ENCODE data around the gene PDIA6. TPM values are rescaled to one million over a fixed set of nuclear protein-coding genes. Genes with fewer than 3 reads are reported as not detected.

PDIA6 gene, protein sequence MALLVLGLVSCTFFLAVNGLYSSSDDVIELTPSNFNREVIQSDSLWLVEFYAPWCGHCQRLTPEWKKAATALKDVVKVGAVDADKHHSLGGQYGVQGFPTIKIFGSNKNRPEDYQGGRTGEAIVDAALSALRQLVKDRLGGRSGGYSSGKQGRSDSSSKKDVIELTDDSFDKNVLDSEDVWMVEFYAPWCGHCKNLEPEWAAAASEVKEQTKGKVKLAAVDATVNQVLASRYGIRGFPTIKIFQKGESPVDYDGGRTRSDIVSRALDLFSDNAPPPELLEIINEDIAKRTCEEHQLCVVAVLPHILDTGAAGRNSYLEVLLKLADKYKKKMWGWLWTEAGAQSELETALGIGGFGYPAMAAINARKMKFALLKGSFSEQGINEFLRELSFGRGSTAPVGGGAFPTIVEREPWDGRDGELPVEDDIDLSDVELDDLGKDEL
- total RNA-seq (424 and 433 TPM in 2 replicates), polyA plus RNA-seq (211 and 335 TPM in 2 replicates), polyA minus RNA-seq (223 and 225 TPM in 2 replicates), Bru-seq, nascent RNA (percentile 88 among the genes with signal in this experiment), BruChase-seq, experiment 1, labeled RNA remaining after a 6-hour chase (percentile 91 among the genes with signal in this experiment), BruChase-seq, experiment 2, labeled RNA remaining after a 2-hour chase (percentile 75 among the genes with signal in this experiment)
- polyA plus RNA-seq (2011; cell fraction: cytosol; rRNA removed) = 355 and 422 TPM in 2 replicates
- polyA plus RNA-seq (2011; cell fraction: nucleus; rRNA removed) = 194 and 286 TPM in 2 replicates
- 421 and 422 TPM in 2 replicates for polyA plus RNA-seq (2012)
- polyA minus RNA-seq (2011; cell fraction: cytosol; rRNA and poly(A)+ RNA removed) = 78.6 TPM
- 41.8 and 50.2 TPM in 2 replicates for polyA minus RNA-seq (2011; cell fraction: nucleus; rRNA and poly(A)+ RNA removed)
- long read RNA-seq, transcript PDIA6-201 (13 exons, 2,338 nt) = major isoform, 3,743 of 3,957 reads
- long read RNA-seq, partial matches to known transcripts = 82 of 3,957 reads
- long read RNA-seq, other reads (novel, unspliced or antisense) = 131 of 3,957 reads

DNA sequence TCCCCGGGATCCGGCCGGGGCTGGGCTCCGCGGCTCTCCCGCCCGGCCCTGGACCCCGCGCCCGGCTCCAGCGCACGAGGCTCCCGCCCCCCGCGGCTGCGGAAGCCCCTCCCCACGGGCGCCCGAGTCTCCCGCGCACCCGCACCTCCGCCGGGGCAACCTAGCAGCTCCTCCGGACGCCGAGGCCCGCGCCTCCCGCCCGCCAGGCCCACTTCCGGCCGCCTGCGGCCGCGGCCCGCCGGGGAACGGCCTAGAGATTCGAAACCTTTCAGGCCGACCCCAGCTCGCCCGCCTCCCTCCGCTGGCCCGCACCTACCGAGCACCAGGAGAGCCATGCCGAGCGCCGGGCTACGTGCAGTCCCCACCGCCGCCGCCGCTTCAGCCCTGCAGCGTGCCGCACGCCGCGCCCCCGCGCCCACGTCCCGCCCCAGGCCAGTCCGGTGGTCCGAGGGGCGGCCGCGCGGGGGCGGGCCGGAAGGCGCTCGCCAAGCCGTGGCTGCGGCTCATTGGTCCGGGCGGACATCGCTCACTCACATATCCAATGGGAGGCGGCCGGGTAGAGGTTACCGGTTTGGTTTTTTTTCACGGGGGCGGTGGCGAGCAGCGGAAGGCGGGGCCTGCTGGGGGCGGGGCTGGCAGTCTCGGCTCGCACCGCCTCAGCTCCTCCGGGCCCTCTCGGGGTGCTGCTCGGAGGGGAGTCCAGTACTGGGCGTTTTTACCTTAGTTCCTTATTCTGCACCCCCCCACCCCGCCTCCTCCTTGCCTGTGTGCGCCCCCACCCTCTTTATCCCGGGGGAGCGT is at the start of gene PDIA6:
Gene PDIA6 (minus strand): TSS at position 424 of the 801 bp plus-strand sequence. CDS start 89 bp downstream, at position 335.
- Histone ChIP-seq H3K9me3 (replicated peaks; ENCODE audit: control insufficient read depth, insufficient read depth, low read length) (no peaks in the 10 kb centered on the region), H3K9me1 (replicated peaks; ENCODE audit: control insufficient read depth, extremely low read depth, insufficient read depth, low read length) (peaks cover 3% of the 10 kb centered on the region), H3K27me3 (ENCODE audit: control insufficient read depth in 2 of 2, insufficient read depth in 2 of 2, low read length in 2 of 2) (peaks cover 0 to 2% of the 10 kb centered on the region in 2 experiments), H3K4me1 (ENCODE audit: control insufficient read depth, extremely low read depth, insufficient read depth, low read length) (peaks cover 27% of the 10 kb centered on the region), H3K9ac (replicated peaks; ENCODE audit: extremely low read depth, insufficient read depth, low read length) (peak within 1 kb of the TSS; percentile 91), H3K27ac (ENCODE audit: insufficient read depth, low read depth, low read length) (peak within 1 kb of the TSS; percentile 64), H3K4me3 (replicated peaks in 1 of 3; ENCODE audit: insufficient read depth in 1 of 3, low read depth in 1 of 3, low read length in 3 of 3) (peak within 1 kb of the TSS; percentile 53 to 95 (median 67)), H3K4me2 (ENCODE audit: insufficient read depth, low read length) (peak within 1 kb of the TSS; percentile 69), H3K36me3 (ENCODE audit: control insufficient read depth in 2 of 2, extremely low read depth in 1 of 2, insufficient read depth in 2 of 2, low read length in 2 of 2) (peaks cover 0 to 3% of the 10 kb centered on the region in 2 experiments), H3K79me2 (ENCODE audit: control insufficient read depth, insufficient read depth, low read length) (peaks cover 50% of the 10 kb centered on the region), H4K20me1 (replicated peaks; ENCODE audit: control insufficient read depth, extremely low read depth, insufficient read depth, low read length) (peaks cover 3% of the 10 kb centered on the region), H2AFZ (ENCODE audit: low read depth, low read length) (peak within 1 kb of the TSS; percentile 41)
- DNase-seq (ENCODE audit: low read depth, low spot score) = peak; percentile 98
- peak; percentile 87 for FAIRE-seq
- ChIA-PET CTCF (interaction anchor here (1.1 to 4.0 kb wide), 6 partner anchors 18 to 635 kb away, joined by 4 to 38 read pairs (median 6); a partner anchor contains a TSS), POLR2A (no interaction called here)
- intact Hi-C loops (cut with micrococcal nuclease) = loop anchor here (1.0 to 5.0 kb wide), 2 partner anchors 124 to 530 kb away; partner anchors contain the start of gene ROCK2
- BruUV-seq (replicated peaks) = no TSS peak
- dilution Hi-C loops (cut with MboI; ENCODE audit: extremely low pct_ligation_motif_present, low sequenced_read_pairs) = no loop called here
- TF ChIP-seq POLR2A (IDR thresholded peaks at IDR 0.05; ENCODE audit: low read depth, low read length) (peak; percentile 72), GATA2 (IDR thresholded peaks at IDR 0.05; ENCODE audit: insufficient read depth, insufficient read length, low read depth, low read length) (no peak), JUN (IDR thresholded peaks at IDR 0.05; ENCODE audit: borderline replicate concordance, insufficient read depth, insufficient read length, low read depth) (no peak), MYC (IDR thresholded peaks at IDR 0.05; ENCODE audit: low read depth, low read length) (no peak), FOS (IDR thresholded peaks at IDR 0.05; ENCODE audit: borderline replicate concordance, insufficient read depth, low read length) (no peak), POLR2AphosphoS5 (IDR thresholded peaks at IDR 0.05; ENCODE audit: insufficient read depth, low read depth, low read length) (peak; percentile 95), EZH2 (IDR thresholded peaks at IDR 0.05; ENCODE audit: borderline replicate concordance, low read depth, low read length, severe bottlenecking) (no peak)
- TF ChIP-seq, protein P1, sequence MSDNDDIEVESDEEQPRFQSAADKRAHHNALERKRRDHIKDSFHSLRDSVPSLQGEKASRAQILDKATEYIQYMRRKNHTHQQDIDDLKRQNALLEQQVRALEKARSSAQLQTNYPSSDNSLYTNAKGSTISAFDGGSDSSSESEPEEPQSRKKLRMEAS (IDR thresholded peaks at IDR 0.05; ENCODE audit: insufficient read depth, insufficient read length) = no peak
- TF ChIP-seq, protein P2, sequence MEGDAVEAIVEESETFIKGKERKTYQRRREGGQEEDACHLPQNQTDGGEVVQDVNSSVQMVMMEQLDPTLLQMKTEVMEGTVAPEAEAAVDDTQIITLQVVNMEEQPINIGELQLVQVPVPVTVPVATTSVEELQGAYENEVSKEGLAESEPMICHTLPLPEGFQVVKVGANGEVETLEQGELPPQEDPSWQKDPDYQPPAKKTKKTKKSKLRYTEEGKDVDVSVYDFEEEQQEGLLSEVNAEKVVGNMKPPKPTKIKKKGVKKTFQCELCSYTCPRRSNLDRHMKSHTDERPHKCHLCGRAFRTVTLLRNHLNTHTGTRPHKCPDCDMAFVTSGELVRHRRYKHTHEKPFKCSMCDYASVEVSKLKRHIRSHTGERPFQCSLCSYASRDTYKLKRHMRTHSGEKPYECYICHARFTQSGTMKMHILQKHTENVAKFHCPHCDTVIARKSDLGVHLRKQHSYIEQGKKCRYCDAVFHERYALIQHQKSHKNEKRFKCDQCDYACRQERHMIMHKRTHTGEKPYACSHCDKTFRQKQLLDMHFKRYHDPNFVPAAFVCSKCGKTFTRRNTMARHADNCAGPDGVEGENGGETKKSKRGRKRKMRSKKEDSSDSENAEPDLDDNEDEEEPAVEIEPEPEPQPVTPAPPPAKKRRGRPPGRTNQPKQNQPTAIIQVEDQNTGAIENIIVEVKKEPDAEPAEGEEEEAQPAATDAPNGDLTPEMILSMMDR (IDR thresholded peaks at IDR 0.05; ENCODE audit: extremely low read depth in 1 of 2, insufficient read depth in 1 of 2, low read depth in 1 of 2, low read length in 2 of 2) = no peak

Data from endothelial cell of umbilical vein (primary cell).